ENCODE data around the gene SIPA1L3.
"Not testable (repeated sequence)": the region's sequence is repeated elsewhere in the genome, so short reads cannot be mapped to it uniquely, and the experiment has no call there.

Gene SIPA1L3

GRCh38 chr19:38025909-38026307 is 118.9 kb downstream of the SIPA1L3 start:
- in situ Hi-C loops (cut with MboI; ENCODE audit: low pct_unique_long_range_greater_than_20kb, low sequenced_read_pairs, unreplicated experiment), result loop anchor here (25.0 kb wide), 1 partner anchor 114 kb away; the partner anchor contains the start of genes SIPA1L3 and WDR87
- no peak for TF ChIP-seq CTCF (IDR thresholded peaks at IDR 0.05; ENCODE audit: extremely low read depth, insufficient read depth, missing control alignments)

GRCh38 chr19:38028913-38029510 is 122.0 kb downstream of the SIPA1L3 start:
- TF ChIP-seq CTCF (IDR thresholded peaks at IDR 0.05; ENCODE audit: extremely low read depth, insufficient read depth, missing control alignments), result no peak
- in situ Hi-C loops (cut with MboI; ENCODE audit: low pct_unique_long_range_greater_than_20kb, low sequenced_read_pairs, unreplicated experiment), result loop anchor here (25.0 kb wide), 1 partner anchor 117 kb away; the partner anchor contains the start of genes SIPA1L3 and WDR87
- no peak for DNase-seq (ENCODE audit: low spot score)

More at GRCh38 chr19:38025909-38026307, 118.9 kb downstream of the SIPA1L3 start:
- DNase-seq (ENCODE audit: low spot score), result no peak

DNA sequence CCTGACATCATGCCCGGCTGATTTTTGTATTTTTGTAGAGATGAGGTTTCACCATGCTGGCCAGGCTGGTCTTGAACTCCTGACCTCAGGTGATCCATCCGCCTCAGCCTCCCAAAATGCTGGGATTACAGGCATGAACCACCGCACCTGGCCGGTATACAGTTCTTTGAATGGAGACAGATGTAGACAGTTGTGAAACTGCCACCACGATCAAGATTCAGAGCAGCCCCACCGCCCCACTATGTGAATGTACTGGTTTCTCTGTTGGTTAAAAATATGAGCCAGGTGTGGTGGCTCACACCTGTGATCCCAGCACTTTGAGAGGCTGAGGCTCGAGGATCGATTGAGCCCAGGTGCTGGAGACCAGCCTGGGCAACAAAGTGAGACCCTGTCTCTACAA is 123.0 kb downstream of the SIPA1L3 start:
- in situ Hi-C loops (cut with MboI; ENCODE audit: low pct_unique_long_range_greater_than_20kb, low sequenced_read_pairs, unreplicated experiment), result loop anchor here (25.0 kb wide), 1 partner anchor 118 kb away; the partner anchor contains the start of genes SIPA1L3 and WDR87
- not testable (repeated sequence) for DNase-seq (ENCODE audit: low spot score)

DNA sequence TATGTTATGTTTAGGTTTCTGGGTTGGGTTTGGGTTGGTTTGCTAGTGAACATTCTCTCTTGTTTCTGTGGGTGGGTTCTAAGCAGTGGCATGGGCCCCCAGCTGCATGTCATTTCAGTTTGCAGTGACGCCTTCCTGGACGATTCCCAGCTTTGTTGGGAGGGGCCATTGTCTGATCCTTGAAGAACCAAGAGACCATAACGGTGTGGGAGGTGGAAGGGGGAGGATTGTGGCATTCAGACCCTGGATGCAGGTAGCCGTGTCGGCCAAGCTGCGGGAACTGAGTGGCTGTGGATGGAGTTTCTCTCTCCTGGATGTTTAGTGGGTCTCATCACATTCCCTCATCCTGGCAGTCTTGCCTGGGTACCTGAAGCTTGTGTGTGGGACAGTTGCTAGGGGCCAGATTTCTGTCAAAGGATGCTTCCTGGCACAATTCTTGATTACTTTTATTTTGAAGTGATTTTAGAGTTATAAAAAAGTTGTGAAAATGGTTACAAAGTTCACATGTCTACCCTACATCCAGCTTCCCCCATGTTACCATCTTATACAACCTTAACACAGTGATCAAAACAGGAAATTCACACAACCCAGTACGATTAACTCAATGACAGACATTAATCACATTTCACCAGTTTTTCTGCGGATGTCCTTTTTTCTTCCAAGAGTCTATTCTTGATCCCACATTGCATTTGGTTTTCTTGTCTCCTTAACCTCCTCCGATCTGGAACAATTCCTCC is 123.8 kb downstream of the SIPA1L3 start:
- in situ Hi-C loops (cut with MboI; ENCODE audit: low pct_unique_long_range_greater_than_20kb, low sequenced_read_pairs, unreplicated experiment), result loop anchor here (25.0 kb wide), 1 partner anchor 119 kb away; the partner anchor contains the start of genes SIPA1L3 and WDR87
- no peak for TF ChIP-seq CTCF (IDR thresholded peaks at IDR 0.05; ENCODE audit: extremely low read depth, insufficient read depth, missing control alignments)
- no peak for DNase-seq (ENCODE audit: low spot score)

- no peak for DNase-seq (ENCODE audit: low spot score)
- in situ Hi-C loops (cut with MboI; ENCODE audit: low pct_unique_long_range_greater_than_20kb, low sequenced_read_pairs, unreplicated experiment), result loop anchor here (25.0 kb wide), 1 partner anchor 119 kb away; the partner anchor contains the start of genes SIPA1L3 and WDR87
- TF ChIP-seq CTCF (IDR thresholded peaks at IDR 0.05; ENCODE audit: extremely low read depth, insufficient read depth, missing control alignments), result no peak
Observed at GRCh38 chr19:38031423-38031770, 124.4 kb downstream of the SIPA1L3 start.

- no peak for DNase-seq (ENCODE audit: low spot score)
- no peak for TF ChIP-seq CTCF (IDR thresholded peaks at IDR 0.05; ENCODE audit: extremely low read depth, insufficient read depth, missing control alignments)
- in situ Hi-C loops (cut with MboI; ENCODE audit: low pct_unique_long_range_greater_than_20kb, low sequenced_read_pairs, unreplicated experiment), result loop anchor here (25.0 kb wide), 1 partner anchor 120 kb away; the partner anchor contains the start of genes SIPA1L3 and WDR87
Observed at GRCh38 chr19:38032151-38032550, 125.1 kb downstream of the SIPA1L3 start.

DNA sequence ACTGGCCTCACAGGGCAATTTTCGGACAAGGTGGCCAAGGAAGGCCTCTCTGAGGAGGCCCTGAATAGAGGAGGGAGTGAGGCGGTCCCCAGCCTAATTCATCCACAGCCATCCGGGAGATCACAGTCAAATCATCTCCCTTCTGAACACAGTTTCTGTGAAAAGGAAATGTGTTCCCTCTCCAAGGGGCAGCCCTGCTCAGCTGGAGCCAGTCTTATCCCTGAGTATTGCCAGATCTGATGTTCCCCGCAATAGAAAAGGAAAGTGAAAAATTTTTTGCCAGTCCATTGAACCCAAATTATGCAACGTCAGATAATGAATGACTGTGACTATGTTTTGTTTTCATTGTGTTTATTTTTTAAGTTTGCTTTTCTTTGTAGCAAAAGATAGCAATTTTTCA is 125.9 kb downstream of the SIPA1L3 start:
- DNase-seq (ENCODE audit: low spot score), result no peak
- in situ Hi-C loops (cut with MboI; ENCODE audit: low pct_unique_long_range_greater_than_20kb, low sequenced_read_pairs, unreplicated experiment), result loop anchor here (25.0 kb wide), 1 partner anchor 121 kb away; the partner anchor contains the start of genes SIPA1L3 and WDR87
- TF ChIP-seq CTCF (IDR thresholded peaks at IDR 0.05; ENCODE audit: extremely low read depth, insufficient read depth, missing control alignments), result no peak

All from GM13977 (cell line).